GM12878 (cell line): ENCODE results near the gene C12orf56.

Experiments used
- CTCF ChIP-seq, 3 experiments: IDR thresholded peaks in 2 of 3; conservative IDR thresholded peaks in 1 of 3; 2 replicates each; pipeline ENCODE4 v1.5.1; 2011; ENCODE audit warnings: low read depth in 3 of 3, low read length in 3 of 3, mild to moderate bottlenecking in 3 of 3, control low read depth in 2 of 3, moderate library complexity in 2 of 3, inconsistent platforms in 1 of 3, mixed read lengths in 1 of 3; ENCODE audit not compliant: control insufficient read depth in 2 of 3, insufficient read depth in 1 of 3; ENCODE audit errors: extremely low read depth in 1 of 3
- EZH2 ChIP-seq: IDR thresholded peaks from 2 replicates; pipeline ENCODE4 v1.6.1; 2012; ENCODE audit warnings: low read depth, mild to moderate bottlenecking, control low read depth, inconsistent platforms, low read length, borderline replicate concordance; ENCODE audit not compliant: control insufficient read depth
- HDAC6 ChIP-seq: fragments of 200-600 bp; sonication (generic); IDR thresholded peaks from one replicate; pipeline ENCODE4 v1.8.0; 2017; ENCODE audit warnings: antibody characterized with exemption; ENCODE audit not compliant: unreplicated experiment
- MXI1 ChIP-seq: fragments of 150-350 bp; IDR thresholded peaks from 2 replicates; pipeline ENCODE4 v1.6.1; 2011; ENCODE audit warnings: low read depth, mild to moderate bottlenecking, inconsistent platforms, low read length, improper control_type of control experiment
- PBX3 ChIP-seq: IDR thresholded peaks from 2 replicates; pipeline ENCODE4 v1.6.1; 2011; ENCODE audit warnings: mild to moderate bottlenecking, low read depth, low read length, moderate library complexity; ENCODE audit not compliant: insufficient replicate concordance
- POLR2A ChIP-seq: IDR thresholded peaks from 2 replicates; pipeline ENCODE4 v1.6.1; 2011; ENCODE audit warnings: low read depth, mild to moderate bottlenecking, low read length
- POLR2AphosphoS5 ChIP-seq: IDR thresholded peaks from 2 replicates; pipeline ENCODE4 v1.6.1; 2011; ENCODE audit warnings: mild to moderate bottlenecking, low read length, inconsistent platforms
- POU2F2 ChIP-seq: IDR thresholded peaks from 3 replicates; pipeline ENCODE4 v1.6.1; 2011; ENCODE audit warnings: low read depth, mild to moderate bottlenecking, low read length, borderline replicate concordance
- RCOR1 ChIP-seq: conservative IDR thresholded peaks from 2 replicates; pipeline ENCODE4 v1.6.1; 2012; ENCODE audit warnings: low read depth, low read length, improper control_type of control experiment
- RELA ChIP-seq: fragments of 450-650 bp; IDR thresholded peaks from 2 replicates; pipeline ENCODE4 v1.8.0; 2014; ENCODE audit warnings: borderline replicate concordance; ENCODE audit not compliant: partially characterized antibody
- SIX5 ChIP-seq: IDR thresholded peaks from 2 replicates; pipeline ENCODE4 v1.6.1; 2011; ENCODE audit warnings: mild to moderate bottlenecking, low read depth, low read length, moderate library complexity; ENCODE audit not compliant: severe bottlenecking
- YY1 ChIP-seq: IDR thresholded peaks from 2 replicates; pipeline ENCODE4 v1.6.1; 2011; ENCODE audit warnings: low read depth, mild to moderate bottlenecking, low read length
- ZBTB11 ChIP-seq: fragments of 450-650 bp; formaldehyde crosslinking; IDR thresholded peaks from 2 replicates; pipeline ENCODE4 v1.5.0; 2022; ENCODE audit warnings: mild to moderate bottlenecking, missing genetic modification characterization

- no peak for TF ChIP-seq HDAC6
- no peak for TF ChIP-seq PBX3
- no peak for TF ChIP-seq POLR2AphosphoS5
- no peak for TF ChIP-seq YY1
- TF ChIP-seq RELA = no peak
- TF ChIP-seq RCOR1 = no peak
- TF ChIP-seq ZBTB11 (CRISPR knock-in tag) = no peak
- TF ChIP-seq POU2F2 = no peak
- TF ChIP-seq POLR2A = no peak
- no peak for TF ChIP-seq MXI1
- no peak for TF ChIP-seq EZH2
- no peak for TF ChIP-seq CTCF (IDR thresholded peaks at IDR 0.05 in 2 of 3, conservative IDR thresholded peaks at IDR 0.05 in 1 of 3; ENCODE audit: control insufficient read depth in 2 of 3, extremely low read depth in 1 of 3, insufficient read depth in 1 of 3, low read depth in 3 of 3, low read length in 3 of 3)
- TF ChIP-seq SIX5 = no peak
These were observed 158.4 kb downstream of the C12orf56 start for GRCh38 chr12:64232196-64232595.
